Tibial artery (tissue), 4 donors: ENCODE results near the gene TLL1.

ENCODE experiments used
- DNase-seq, 2 donors: peaks; one replicate each; pipeline ENCODE4 v3.0.0-alpha.2; 2019
- H3K27ac ChIP-seq, 2 donors: fragments of 200-600 bp; sonication (generic) in 1 of 2; 1 replicate in 1 of 2; 2 replicates in 1 of 2; pipeline ENCODE4 v1.5.1; 2018 to 2019; ENCODE audit warnings: mild to moderate bottlenecking in 1 of 2
- H3K27me3 ChIP-seq, 2 donors: fragments of 200-600 bp; sonication (generic) in 1 of 2; one replicate each; pipeline versions ENCODE4 v1.5.1 to v1.6.0; 2016 to 2019
- H3K36me3 ChIP-seq, 3 donors: fragments of 200-600 bp; sonication (generic) in 2 of 3; one replicate each; pipeline ENCODE4 v1.5.1; 2016 to 2019; ENCODE audit warnings: mild to moderate bottlenecking in 2 of 3
- H3K4me1 ChIP-seq, 4 donors: fragments of 200-600 bp; sonication (generic) in 2 of 4; 1 replicate in 3 of 4; 2 replicates in 1 of 4; pipeline ENCODE4 v1.5.1; 2016 to 2019
- H3K4me3 ChIP-seq, 2 donors: fragments of 200-600 bp; sonication (generic) in 1 of 2; 1 replicate in 1 of 2; 2 replicates in 1 of 2; pipeline ENCODE4 v1.5.1; 2018 to 2019; ENCODE audit warnings: mild to moderate bottlenecking in 2 of 2
- H3K9me3 ChIP-seq, 3 donors: fragments of 200-600 bp; sonication (generic) in 1 of 3; one replicate each; pipeline ENCODE4 v1.5.1; 2016 to 2019
- intact Hi-C: fragments of 100-400 bp; cut with DNase I; formaldehyde crosslinking; loops from one replicate; pipeline ENCODE4 v1.15.0; 2023; ENCODE audit warnings: low total_unique reads
- TF ChIP-seq, protein P1 (sequence below), 2 experiments: fragments of 200-600 bp in 1 of 2; fragments of 450-650 bp in 1 of 2; IDR thresholded peaks; one replicate each; pipeline ENCODE4 v1.5.1; 2017 to 2019; ENCODE audit warnings: antibody characterized with exemption in 2 of 2, mild to moderate bottlenecking in 1 of 2, moderate library complexity in 1 of 2

TLL1 gene

GRCh38 chr4:165931741-165932140 lies 58.7 kb downstream of the TLL1 start:
- intact Hi-C loops: no loop called here
- H3K27me3 ChIP-seq: no peaks in the 10 kb centered on the region
- H3K9me3 ChIP-seq: no peaks in the 10 kb centered on the region
- no peak overlapping the region for H3K27ac ChIP-seq
- H3K4me3 ChIP-seq: no peak overlapping the region
- DNase-seq: no peak
- TF ChIP-seq, protein P1, sequence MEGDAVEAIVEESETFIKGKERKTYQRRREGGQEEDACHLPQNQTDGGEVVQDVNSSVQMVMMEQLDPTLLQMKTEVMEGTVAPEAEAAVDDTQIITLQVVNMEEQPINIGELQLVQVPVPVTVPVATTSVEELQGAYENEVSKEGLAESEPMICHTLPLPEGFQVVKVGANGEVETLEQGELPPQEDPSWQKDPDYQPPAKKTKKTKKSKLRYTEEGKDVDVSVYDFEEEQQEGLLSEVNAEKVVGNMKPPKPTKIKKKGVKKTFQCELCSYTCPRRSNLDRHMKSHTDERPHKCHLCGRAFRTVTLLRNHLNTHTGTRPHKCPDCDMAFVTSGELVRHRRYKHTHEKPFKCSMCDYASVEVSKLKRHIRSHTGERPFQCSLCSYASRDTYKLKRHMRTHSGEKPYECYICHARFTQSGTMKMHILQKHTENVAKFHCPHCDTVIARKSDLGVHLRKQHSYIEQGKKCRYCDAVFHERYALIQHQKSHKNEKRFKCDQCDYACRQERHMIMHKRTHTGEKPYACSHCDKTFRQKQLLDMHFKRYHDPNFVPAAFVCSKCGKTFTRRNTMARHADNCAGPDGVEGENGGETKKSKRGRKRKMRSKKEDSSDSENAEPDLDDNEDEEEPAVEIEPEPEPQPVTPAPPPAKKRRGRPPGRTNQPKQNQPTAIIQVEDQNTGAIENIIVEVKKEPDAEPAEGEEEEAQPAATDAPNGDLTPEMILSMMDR (IDR thresholded peaks at IDR 0.05): no peak
- no peaks in the 10 kb centered on the region for H3K36me3 ChIP-seq
- no peaks in the 10 kb centered on the region for H3K4me1 ChIP-seq

DNA sequence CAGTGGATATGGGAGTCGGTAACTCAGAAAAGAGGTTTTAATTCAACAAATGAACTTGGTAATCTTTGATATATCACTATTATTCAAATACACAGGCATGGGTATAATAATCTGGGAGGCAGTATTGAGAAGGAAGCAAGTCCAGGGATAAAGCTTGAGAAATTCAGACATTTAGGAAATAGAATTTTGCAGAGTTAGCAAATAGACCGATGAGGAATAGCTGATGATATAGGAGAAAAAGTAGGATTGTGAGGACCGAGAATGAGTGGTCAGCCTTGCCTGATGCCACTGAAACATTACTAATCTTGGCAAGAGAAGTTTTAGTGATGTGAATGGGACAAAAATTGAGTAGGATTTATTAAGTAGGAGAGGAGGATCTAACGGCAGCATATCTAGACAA lies 71.9 kb downstream of the TLL1 start:
- intact Hi-C loops: no loop called here
- Histone ChIP-seq H3K9me3 (no peaks in the 10 kb centered on the region), H3K36me3 (no peaks in the 10 kb centered on the region), H3K27ac (no peak overlapping the region), H3K4me1 (no peaks in the 10 kb centered on the region), H3K4me3 (no peak overlapping the region), H3K27me3 (no peaks in the 10 kb centered on the region)
- TF ChIP-seq, protein P1 (IDR thresholded peaks at IDR 0.05): no peak
- DNase-seq: no peak

GRCh38 chr4:165945991-165946390 lies 73.0 kb downstream of the TLL1 start:
- Histone ChIP-seq H3K4me1 (no peaks in the 10 kb centered on the region), H3K9me3 (no peaks in the 10 kb centered on the region), H3K36me3 (no peaks in the 10 kb centered on the region), H3K4me3 (no peak overlapping the region), H3K27me3 (no peaks in the 10 kb centered on the region), H3K27ac (no peak overlapping the region)
- intact Hi-C loops: no loop called here
- DNase-seq: no peak
- TF ChIP-seq, protein P1 (IDR thresholded peaks at IDR 0.05): no peak

GRCh38 chr4:165947019-165947418 lies 74.0 kb downstream of the TLL1 start:
- no peaks in the 10 kb centered on the region for H3K4me1 ChIP-seq
- no peak overlapping the region for H3K27ac ChIP-seq
- H3K4me3 ChIP-seq: no peak overlapping the region
- no peak for DNase-seq
- no peaks in the 10 kb centered on the region for H3K36me3 ChIP-seq
- H3K9me3 ChIP-seq: no peaks in the 10 kb centered on the region
- TF ChIP-seq, protein P1 (IDR thresholded peaks at IDR 0.05): no peak
- intact Hi-C loops: no loop called here
- H3K27me3 ChIP-seq: no peaks in the 10 kb centered on the region

- Histone ChIP-seq H3K4me1 (no peaks in the 10 kb centered on the region), H3K4me3 (no peak overlapping the region), H3K9me3 (no peaks in the 10 kb centered on the region), H3K27ac (no peak overlapping the region), H3K27me3 (no peaks in the 10 kb centered on the region), H3K36me3 (no peaks in the 10 kb centered on the region)
- intact Hi-C loops: no loop called here
- no peak for DNase-seq
- TF ChIP-seq, protein P1 (IDR thresholded peaks at IDR 0.05): no peak
Measured at GRCh38 chr4:165953181-165953580, 80.1 kb downstream of the TLL1 start.

DNA sequence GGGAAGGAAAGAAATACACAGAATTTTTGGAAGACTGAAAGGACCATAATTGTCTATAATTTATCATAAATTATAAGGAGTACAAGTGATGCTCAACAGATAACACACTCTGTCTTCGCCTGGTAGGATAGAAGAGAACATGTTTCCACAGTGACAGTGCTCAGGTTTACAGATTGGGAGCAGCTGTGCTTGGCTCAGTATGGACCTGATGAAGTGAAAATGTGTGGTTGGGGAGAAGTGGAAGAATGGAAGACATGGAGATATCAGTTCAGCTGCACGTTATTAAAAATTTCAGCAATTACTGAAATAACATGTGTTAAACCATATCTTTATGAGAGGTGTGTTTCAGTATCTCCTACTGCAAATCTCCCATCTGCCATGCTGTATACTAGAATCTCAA lies 90.6 kb downstream of the TLL1 start:
- intact Hi-C loops: no loop called here
- H3K9me3 ChIP-seq: peaks cover 0 to 10% (median 0%) of the 10 kb centered on the region in 3 donors

More for the DNA sequence above, 90.6 kb downstream of the TLL1 start:
- no peaks in the 10 kb centered on the region for H3K27me3 ChIP-seq
- TF ChIP-seq, protein P1 (IDR thresholded peaks at IDR 0.05): no peak
- H3K36me3 ChIP-seq: no peaks in the 10 kb centered on the region
- H3K4me1 ChIP-seq: no peaks in the 10 kb centered on the region
- H3K27ac ChIP-seq: no peak overlapping the region
- H3K4me3 ChIP-seq: no peak overlapping the region
- DNase-seq: no peak
